T47D (cell line): ENCODE results near the gene SLX9.

Experiments
- DNase-seq, 2 experiments: peaks; one replicate each; pipeline versions ENCODE4 v3.0.0 to v3.0.0-alpha.2; 2011 to 2012; ENCODE audit warnings: low read depth in 1 of 2, low spot score in 1 of 2
- JUND ChIP-seq: IDR thresholded peaks from 2 replicates; pipeline ENCODE4 v1.6.1; 2012; ENCODE audit warnings: low read depth
- in situ Hi-C: cut with HindIII; loops from 2 replicates; pipeline ENCODE4 v1.10.0; 2016; ENCODE audit warnings: low sequenced_read_pairs, low pct_unique_long_range_greater_than_20kb

Gene SLX9

DNA sequence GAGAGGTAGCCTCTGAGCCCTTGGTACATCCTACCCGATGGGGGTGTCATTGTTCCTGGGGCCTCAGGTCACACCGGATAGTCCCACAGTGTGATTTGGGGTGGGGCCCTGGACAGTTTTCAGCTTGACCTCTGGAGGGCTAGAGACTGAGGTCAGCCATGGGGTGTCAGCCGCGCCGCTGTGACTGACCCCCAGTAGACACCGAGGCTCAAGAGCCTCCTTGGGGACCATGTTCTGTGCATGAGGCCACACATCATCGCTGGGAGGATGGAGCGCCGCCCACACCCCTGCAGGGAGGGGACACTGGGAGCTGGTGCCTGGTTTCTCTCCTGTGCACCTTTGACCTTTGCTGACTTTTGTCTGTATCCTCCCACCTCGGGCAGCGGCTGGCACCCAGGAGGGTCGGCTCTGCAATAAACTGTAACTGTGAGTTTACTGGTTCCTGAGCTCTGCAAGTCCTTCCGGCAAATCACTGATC, 41.8 kb upstream of the SLX9 start:
- DNase-seq, result no peak
- in situ Hi-C loops, result no loop called here
- no peak for TF ChIP-seq JUND

DNA sequence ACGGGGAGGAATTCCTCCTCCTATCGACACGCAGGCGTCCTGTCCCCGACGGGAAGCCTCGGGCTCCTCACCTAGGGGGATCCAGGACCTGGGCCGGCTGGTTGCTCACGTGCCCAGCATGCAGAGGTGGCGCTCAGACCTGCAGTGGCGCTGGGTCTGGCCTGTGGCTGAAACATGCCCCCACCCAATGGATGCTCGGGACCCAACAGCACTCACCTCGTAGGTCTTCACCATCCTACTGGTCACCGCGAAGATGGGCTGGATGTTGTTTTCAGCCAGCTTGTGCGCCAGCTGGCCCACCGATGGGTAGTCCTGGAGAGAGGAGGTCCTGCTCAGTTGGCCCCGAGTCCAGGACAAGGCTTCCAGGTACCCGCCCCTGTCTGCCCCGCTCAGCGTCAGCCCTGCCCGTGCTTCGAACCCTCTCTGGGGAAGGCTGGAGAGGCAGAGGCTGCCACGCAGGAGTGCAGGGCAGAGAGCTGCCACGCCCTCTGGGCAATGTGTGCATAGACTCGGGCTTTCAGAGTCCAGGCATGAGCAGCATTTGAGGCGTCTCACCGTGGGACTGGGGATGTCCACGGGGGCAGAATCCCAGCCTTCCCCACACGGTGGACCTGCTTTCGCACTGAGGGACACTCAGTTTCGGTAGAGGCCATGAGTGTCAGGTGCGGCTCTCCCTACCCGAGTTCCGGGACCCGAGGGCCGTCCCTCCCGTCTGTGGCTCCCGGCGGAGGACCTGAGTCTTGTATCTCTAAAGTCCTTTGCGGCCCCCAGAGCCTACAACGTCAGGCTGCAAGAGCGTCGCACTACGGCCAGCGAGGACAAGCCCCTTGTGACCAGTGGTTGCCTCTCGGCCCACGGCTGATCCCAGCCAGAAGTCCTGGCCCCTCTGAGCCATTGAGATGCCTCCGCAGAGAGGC, 40.7 kb upstream of the SLX9 start:
- in situ Hi-C loops, result no loop called here
- no peak for DNase-seq
- no peak for TF ChIP-seq JUND

DNA sequence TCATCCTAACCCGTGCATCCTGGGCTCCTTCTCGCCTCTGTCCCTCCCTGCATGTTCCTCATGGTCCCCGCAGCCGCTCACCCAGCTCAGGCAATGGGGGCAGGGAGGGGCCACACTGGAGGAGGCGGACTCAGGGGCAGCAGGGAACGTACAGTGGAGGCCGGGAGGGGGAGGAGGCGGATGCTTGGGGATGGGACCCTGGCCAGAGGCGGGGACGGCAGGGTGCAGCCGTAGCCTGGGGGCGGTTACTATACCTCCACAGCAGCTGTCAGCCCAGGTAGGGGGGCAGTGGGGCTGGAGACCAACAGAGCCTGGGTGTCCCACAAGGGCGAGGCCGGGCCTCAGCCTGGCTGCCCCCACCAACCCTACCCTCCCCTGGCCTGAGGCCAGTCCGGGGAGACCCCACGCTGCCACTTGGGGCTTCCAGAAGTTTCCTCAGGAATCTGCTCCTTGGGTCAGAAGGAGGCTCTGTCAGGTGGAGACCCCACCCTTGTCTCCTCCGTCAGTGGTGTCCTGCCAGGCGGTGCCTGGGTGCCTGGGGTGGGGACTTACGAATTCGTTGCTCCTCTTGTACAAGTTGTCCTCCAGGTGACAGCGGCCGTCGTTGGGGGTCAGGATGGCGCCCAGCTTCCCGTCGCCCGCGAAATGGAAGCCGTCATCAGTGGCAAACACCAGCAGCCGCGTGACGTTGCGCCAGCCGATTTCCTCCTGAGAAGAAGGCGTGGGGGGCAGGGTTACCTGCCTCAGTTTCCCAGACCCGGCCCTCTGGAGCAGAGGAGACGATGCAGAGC, 39.9 kb upstream of the SLX9 start:
- in situ Hi-C loops, result no loop called here
- DNase-seq, result no peak

DNA sequence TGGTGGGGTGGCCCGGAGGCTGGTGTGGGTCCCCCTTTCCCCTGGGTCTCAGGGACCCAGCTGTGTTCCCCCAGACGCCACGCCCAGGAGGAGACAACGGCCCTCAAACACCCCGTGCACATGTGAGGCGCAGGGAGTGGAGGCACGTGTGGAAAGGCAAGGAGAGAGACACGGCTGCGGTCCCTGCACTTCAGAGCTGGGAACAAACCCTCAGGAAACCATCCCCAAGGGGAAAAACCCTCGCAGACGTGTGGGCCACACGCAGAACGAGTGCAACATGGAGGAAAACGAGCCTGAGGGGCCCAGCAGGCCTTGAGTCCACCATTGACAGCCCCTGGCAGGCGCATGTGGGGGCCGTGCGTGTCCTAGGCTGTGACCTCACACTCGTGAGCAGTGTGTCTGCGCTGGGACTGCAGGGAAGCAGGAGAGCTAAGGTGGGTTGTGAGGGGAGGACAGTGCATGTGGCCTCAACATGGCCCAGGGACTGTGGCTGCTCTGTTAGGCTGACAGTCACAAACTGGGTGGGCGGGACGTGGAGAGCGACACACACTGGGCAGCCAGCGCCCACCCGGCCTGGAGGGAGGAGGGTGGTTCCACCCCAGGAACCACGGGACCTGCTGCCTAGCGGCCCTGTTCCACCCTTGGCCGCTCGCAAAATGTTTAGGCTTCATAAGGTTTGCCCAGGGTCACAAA, 39.1 kb upstream of the SLX9 start:
- no peak for DNase-seq
- TF ChIP-seq JUND, result no peak

More for the DNA sequence above, 39.9 kb upstream of the SLX9 start:
- TF ChIP-seq JUND, result no peak

DNA sequence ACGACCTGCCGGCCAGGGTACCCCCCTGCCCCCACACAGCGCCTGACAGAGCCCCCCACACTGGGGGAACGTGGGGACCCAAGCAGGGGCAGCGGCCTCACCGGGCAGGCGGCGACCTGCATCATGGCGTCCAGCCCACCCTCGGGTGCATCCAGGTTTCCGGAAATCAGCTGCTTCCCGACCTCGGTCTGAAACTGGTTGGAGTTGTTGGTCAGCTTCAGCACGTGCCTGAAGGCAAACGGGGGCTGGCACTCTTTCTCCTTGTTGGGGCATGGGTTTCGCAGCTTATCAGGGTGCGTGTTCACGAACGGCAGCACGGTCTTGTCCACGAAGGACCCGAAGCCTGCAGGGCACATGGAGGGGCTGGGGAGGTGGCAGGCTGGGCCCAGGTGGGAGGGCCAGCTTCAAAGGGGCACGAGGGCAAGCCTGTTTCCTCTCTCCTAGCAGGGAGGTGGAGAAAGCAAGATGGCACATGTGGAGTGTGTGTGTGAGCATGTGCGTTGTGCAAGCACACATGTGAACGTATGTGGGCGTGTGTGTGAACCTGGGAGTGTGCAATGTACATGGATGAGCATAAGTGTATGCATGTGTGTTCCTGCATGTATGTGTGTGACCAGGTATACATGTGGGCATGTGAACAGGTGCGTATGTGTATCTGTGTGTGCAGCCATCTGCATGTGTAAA, 38.3 kb upstream of the SLX9 start:
- in situ Hi-C loops, result no loop called here
- peak in 1 of 2 experiments; percentile 54 for DNase-seq
- TF ChIP-seq JUND, result no peak

More for the DNA sequence above, 39.1 kb upstream of the SLX9 start:
- in situ Hi-C loops, result no loop called here

DNA sequence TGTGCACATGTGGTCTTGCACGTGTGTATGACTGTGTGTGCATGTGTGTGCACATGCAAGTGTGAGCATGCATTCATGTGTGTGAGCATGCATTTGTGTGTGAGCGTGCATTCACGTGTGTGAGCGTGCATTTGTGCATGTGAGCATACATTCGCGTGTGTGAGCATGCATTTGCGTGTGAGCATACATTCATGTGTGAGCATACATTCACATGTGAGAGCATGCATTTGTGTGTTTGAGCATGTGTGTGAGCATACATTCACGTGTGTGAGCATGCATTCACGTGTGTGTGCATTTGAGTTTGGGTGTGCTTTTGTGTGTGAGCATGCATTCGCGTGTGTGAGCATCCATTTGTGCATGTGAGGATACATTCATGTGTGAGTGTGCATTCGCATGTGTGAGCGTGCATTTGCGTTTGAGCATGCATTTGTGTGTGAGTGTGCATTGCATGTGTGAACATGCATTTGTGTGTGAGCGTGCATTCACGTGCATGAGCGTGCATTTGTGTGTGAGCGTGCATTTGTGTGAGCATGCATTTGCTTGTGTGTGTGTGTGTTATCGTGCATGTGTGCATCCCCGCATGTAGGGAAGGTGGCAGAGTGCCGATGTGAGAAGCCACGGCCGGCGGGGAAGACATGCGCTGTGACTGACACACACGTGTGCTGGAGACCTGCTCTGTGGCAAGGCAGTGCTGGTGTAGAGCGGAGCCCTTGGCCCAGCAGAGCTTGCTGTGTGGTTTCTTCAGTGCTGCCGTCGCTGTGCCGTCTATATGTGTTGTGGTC, 37.4 kb upstream of the SLX9 start:
- no peak for DNase-seq
- in situ Hi-C loops, result no loop called here
- TF ChIP-seq JUND, result no peak

DNA sequence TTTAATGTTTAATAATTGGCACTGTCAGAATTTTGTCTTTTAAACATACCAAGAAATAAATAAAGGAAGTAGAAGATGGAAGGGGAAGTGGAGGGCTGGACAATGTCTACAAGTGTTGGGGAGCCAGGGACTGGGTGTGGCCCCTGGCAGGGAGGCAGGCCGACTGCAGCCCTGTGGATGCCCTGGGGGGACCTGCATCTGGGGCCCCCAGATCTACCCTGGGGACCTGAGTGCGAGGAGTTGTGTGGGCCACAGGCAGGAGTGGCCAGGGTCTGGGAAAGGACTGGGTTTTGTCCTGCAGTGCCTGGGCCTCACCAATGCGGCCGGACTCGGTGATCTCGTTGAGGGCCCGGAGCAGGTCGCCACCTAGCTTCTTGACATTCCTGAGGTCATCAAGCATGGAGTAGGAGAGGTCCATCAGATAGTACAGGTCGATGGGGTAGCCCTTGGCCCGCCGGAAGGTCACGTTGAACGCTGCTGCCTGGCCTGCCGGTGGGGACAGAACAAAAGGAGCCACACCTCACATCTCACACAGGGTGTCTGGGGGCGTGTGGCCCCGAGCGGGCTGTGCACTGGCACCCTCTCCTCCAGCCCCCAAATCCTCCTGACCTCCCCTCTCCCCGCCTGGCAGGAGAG, 36.7 kb upstream of the SLX9 start:
- in situ Hi-C loops, result no loop called here
- no peak for TF ChIP-seq JUND
- no peak for DNase-seq

DNA sequence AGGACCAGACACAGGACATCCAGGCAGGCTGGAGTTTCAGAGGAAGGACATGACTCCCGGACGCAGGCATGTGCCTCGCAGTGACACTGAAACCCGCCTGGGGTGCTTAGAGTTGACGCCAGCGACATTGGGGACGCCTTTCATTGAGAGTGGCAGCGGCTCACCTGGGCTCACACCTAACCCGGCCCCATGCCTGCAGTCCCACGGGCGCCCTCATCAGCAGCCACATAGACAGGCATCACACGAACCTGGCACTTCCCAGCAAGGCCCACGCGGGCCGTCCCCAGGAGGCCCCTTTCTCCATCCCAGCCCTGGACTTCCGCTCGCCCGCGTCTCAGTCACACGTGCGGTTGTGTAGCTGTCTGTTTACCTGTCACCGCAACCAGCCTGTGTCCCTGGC, 36.1 kb upstream of the SLX9 start:
- in situ Hi-C loops, result no loop called here
- no peak for TF ChIP-seq JUND
- no peak for DNase-seq

DNA sequence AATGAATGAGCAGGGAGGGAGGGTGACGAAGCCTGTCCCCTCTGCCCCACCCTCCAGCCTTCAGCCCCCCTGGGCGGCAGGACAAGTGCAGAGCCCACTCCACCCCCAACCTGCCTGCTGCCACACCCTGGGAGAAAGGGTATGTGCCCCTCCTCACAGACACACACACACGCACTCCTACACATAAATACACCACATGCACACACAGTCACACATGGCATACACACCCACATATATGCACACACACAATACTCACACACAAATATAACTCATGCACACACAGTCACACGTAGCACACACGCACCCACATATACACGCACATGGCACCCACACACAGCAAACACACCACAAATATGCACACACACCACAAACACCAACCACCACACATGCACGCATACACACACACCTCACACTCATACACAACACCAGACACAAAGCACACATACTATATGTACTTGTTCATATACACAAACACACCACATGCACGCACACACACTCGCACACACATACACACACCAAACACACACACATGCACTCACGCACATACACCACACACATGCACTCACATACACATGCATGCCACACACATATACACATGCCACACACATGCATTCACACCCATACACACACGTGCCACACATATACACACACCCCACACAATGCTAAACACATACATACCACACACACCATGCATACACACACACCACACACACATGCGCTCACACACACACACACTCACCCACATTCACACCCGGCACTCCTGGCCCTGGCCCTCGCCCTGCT, 35.5 kb upstream of the SLX9 start:
- TF ChIP-seq JUND, result no peak
- in situ Hi-C loops, result no loop called here
- DNase-seq, result no peak

DNA sequence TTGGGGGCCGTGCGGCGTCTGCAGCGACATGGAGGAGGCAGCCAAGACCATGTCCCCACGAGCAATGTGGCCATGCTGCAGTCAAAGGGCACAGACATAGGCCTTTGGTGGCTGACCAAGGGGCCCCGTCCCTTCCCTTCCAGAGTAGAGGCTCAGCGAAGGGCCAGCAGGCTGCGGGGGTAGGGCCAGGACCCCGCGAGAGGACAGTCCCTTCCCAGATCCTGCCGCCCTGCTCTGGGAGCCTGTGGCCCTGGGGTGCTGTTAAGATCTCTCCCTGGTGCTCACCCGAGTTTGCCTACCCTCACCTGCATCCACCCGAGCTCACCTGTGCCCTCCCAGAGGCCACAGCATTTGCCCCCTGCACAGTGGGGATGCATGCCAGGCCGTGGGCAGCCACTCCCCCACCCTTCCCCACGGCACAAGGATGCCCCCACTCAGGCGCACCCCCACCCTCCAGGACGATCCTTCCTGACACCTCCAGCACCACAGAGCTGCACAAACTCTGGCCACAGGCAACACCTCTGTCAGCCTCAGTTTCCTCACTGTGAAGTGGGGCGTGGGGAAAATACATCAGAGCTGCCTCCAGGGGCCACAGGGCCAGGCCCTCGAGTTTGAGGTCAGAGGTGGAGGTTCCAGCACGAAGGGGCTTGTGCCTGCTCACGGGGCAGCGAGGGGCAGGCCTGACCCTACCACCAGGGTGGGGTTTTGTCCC, 34.7 kb upstream of the SLX9 start:
- no peak for DNase-seq
- TF ChIP-seq JUND, result no peak
- in situ Hi-C loops, result no loop called here
